ENCODE measurements around the gene CACNA1I. TPM values are rescaled to one million over a fixed set of nuclear protein-coding genes. Genes with fewer than 3 reads are reported as not detected.

CACNA1I gene
- total and polyA plus RNA-seq, 2 of the 8 experiments (the other 6 are each of a cell fraction or from before 2014, with no cell fraction given) = 0.77 to 1.2 TPM

DNA sequence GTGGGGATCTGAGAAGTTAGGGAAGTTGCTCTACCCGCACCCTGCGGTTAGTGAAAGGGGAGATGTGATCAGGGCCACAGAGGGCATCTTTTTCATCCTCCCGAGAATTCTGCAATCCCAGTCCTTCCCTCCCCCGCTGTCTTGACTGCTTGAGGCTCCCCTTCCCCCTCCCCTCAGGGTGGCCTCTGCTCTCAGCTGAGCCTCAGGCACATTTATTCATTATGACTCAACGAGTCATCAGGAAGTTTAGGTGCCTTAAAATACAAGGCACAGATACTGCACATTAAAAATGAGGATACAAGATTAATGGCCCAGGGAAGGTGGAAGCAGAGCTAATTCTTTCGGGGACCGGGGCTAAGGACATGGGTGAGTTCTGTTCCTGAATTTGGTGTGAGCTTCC, 104.0 kb downstream of the CACNA1I start (continued):
- TF ChIP-seq, protein P1, sequence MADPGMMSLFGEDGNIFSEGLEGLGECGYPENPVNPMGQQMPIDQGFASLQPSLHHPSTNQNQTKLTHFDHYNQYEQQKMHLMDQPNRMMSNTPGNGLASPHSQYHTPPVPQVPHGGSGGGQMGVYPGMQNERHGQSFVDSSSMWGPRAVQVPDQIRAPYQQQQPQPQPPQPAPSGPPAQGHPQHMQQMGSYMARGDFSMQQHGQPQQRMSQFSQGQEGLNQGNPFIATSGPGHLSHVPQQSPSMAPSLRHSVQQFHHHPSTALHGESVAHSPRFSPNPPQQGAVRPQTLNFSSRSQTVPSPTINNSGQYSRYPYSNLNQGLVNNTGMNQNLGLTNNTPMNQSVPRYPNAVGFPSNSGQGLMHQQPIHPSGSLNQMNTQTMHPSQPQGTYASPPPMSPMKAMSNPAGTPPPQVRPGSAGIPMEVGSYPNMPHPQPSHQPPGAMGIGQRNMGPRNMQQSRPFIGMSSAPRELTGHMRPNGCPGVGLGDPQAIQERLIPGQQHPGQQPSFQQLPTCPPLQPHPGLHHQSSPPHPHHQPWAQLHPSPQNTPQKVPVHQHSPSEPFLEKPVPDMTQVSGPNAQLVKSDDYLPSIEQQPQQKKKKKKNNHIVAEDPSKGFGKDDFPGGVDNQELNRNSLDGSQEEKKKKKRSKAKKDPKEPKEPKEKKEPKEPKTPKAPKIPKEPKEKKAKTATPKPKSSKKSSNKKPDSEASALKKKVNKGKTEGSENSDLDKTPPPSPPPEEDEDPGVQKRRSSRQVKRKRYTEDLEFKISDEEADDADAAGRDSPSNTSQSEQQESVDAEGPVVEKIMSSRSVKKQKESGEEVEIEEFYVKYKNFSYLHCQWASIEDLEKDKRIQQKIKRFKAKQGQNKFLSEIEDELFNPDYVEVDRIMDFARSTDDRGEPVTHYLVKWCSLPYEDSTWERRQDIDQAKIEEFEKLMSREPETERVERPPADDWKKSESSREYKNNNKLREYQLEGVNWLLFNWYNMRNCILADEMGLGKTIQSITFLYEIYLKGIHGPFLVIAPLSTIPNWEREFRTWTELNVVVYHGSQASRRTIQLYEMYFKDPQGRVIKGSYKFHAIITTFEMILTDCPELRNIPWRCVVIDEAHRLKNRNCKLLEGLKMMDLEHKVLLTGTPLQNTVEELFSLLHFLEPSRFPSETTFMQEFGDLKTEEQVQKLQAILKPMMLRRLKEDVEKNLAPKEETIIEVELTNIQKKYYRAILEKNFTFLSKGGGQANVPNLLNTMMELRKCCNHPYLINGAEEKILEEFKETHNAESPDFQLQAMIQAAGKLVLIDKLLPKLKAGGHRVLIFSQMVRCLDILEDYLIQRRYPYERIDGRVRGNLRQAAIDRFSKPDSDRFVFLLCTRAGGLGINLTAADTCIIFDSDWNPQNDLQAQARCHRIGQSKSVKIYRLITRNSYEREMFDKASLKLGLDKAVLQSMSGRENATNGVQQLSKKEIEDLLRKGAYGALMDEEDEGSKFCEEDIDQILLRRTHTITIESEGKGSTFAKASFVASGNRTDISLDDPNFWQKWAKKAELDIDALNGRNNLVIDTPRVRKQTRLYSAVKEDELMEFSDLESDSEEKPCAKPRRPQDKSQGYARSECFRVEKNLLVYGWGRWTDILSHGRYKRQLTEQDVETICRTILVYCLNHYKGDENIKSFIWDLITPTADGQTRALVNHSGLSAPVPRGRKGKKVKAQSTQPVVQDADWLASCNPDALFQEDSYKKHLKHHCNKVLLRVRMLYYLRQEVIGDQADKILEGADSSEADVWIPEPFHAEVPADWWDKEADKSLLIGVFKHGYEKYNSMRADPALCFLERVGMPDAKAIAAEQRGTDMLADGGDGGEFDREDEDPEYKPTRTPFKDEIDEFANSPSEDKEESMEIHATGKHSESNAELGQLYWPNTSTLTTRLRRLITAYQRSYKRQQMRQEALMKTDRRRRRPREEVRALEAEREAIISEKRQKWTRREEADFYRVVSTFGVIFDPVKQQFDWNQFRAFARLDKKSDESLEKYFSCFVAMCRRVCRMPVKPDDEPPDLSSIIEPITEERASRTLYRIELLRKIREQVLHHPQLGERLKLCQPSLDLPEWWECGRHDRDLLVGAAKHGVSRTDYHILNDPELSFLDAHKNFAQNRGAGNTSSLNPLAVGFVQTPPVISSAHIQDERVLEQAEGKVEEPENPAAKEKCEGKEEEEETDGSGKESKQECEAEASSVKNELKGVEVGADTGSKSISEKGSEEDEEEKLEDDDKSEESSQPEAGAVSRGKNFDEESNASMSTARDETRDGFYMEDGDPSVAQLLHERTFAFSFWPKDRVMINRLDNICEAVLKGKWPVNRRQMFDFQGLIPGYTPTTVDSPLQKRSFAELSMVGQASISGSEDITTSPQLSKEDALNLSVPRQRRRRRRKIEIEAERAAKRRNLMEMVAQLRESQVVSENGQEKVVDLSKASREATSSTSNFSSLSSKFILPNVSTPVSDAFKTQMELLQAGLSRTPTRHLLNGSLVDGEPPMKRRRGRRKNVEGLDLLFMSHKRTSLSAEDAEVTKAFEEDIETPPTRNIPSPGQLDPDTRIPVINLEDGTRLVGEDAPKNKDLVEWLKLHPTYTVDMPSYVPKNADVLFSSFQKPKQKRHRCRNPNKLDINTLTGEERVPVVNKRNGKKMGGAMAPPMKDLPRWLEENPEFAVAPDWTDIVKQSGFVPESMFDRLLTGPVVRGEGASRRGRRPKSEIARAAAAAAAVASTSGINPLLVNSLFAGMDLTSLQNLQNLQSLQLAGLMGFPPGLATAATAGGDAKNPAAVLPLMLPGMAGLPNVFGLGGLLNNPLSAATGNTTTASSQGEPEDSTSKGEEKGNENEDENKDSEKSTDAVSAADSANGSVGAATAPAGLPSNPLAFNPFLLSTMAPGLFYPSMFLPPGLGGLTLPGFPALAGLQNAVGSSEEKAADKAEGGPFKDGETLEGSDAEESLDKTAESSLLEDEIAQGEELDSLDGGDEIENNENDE (IDR thresholded peaks at IDR 0.05; ENCODE audit: insufficient replicate concordance, low read length) = no peak
- TF ChIP-seq TBP (IDR thresholded peaks at IDR 0.05; ENCODE audit: low read depth, low read length) (no peak), YY1 (IDR thresholded peaks at IDR 0.05; ENCODE audit: low read depth, low read length) (no peak)
